Stimulated activated CD8-positive, alpha-beta memory T cell treated with anti-CD3 and anti-CD28 coated beads, Interleukin-12 subunit alpha, Interleukin-12 subunit beta, amount 100 ng/mL, for 24 hours (primary cell): ENCODE data around the gene XPNPEP3.
"Not testable (repeated sequence)": the region's sequence is repeated elsewhere in the genome, so short reads cannot be mapped to it uniquely, and the experiment has no call there.

ENCODE experiments used
- DNase-seq: peaks from one replicate; pipeline ENCODE4 v3.0.0-alpha.2; 2020; ENCODE audit errors: extremely low read depth

The XPNPEP3 gene

DNA sequence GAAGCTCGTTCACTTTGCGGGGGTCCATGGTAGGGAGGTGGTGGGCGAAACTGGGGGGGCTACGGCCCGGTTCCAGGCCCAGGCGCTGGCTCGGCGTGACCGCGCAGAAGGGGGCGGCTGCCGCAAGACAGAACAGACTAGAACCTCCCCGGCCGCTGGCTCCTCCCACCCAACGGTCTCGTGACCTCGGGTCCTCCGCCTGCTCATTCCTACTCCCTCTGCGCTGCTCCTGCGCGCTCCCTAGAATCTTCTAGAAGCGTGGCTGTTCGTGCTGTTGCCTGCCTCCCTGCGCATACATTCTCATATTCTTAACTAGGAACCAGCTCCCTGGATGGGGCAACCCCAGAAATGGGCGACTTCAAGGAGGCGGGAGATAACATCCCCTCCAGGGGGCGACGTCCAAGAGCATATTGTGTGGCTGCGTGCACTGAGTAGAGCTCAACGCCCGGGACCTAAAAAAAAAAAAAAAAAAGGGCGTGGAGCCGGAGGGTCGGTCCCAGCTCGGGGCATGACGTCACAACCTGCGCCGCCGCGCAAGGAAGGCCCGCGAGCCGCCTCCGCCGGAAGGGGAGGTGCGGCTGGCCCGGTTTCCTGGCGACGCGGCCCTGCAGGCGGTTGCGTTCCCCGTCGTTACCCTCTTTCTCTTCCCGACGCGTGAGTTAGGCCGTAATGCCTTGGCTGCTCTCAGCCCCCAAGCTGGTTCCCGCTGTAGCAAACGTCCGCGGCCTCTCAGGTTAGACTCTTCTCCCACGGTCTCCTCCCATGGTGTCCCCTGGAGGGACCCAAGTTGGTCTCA lies at the start of gene XPNPEP3, which contains the start of gene ST13:
TSS of gene XPNPEP3 (plus strand) at position 636 of the 796 bp plus-strand sequence. CDS start at position 670, 34 bp downstream.
TSS of gene ST13 (minus strand) at position 127 of the 796 bp plus-strand sequence. CDS start at position 28, 99 bp downstream.
- DNase-seq = peak; percentile 91

DNA sequence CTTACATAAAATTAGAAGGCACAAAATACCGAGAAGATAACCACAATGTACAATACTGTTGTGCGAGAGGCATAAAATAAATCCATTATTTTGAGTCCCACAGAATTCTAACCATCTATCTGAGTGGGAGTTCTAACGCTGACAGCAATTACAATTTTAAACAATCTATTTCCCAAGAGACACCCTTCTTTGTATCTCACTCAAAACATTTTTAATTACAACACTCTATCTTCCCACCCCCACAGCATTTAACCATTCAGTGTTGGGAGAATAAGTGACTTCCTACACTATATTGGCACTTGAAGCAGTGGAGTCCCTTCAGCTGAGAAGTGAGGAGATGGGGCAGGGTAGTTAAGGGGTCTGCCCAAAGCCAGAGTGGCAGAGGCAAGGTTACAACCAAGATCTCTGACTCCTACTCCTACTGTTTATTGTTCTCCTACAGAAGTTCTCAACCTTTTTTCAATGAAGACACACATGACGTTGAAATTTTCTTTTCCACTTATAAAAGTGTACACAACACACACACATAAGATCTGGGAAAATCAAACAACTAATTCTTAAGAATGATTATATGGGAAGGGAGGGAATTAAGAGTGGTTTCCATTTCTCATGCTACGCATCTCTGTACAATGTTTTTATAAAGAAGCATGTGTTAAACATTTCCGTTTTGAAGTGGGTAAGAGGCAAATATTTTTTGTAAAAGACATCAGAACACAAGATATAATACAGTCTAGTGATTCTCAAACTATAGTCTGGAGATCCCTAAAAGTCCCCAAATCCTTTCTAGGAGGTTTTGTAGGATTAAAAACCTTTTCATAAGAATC lies 48.7 kb upstream of the XPNPEP3 start:
- no peak for DNase-seq

DNA sequence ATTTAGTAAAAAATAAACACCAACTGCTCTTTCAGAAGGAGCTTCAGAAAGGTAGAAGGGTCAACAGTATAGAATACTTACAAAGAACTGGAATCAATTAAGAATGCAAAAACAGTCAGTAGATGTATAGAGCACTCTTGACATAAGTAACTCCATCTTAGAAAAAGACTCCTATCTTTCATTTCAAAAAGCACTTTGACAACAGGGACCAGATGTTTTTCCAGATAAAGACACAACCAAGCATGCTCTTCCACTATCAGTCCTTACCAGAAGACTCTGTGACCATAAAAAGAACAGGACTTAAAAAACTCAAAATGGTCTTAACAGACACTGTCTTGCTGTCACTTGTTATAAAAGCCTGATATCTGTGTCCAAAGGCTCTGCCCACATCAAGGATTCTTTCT lies 43.0 kb upstream of the XPNPEP3 start:
- DNase-seq = no peak

DNA sequence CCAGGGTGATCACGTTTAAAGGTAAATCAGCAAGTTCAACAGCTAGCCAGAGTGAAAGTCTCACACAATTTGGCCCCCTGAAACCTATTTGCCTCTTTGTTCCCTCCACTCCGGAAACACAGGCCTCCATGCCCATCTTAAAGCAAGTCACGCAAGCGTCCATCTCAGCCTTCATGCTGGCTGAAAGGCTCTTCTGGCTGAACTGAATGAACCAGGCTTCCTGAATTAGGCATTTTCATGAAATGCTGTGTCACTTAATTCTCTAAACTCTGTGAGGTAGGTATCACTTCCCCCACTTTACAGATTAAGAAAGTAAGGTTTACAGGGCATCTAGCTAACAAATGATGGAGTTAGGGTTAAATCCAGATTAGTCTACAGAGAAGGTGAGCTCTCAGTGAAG lies 39.2 kb upstream of the XPNPEP3 start:
- DNase-seq = no peak

DNA sequence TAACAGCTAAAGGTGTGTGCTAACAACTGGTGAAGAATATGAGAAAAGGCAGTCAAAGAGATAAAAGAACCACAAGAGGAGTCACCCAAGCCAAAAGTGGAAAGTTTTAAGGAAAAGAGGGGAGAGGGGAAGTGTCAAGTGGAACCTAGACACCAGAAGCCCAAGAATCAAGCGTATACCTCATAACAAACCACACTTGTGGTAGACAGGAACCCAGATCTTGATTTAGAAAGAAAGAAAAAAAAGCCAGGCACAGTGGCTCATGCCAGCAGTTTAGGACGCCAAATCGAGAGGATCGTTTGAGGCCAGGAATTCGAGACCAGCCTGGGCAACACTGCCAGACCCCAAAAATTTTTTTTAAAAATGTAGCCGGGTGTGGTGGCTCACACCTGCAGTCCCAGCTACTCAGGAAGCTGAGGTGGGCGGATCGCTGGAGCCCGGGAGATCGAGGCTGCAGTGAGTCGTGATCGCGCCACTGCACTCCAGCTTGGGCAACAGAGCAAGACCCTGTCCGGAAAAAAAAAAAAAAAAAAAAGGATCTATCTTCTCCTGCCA lies 38.7 kb upstream of the XPNPEP3 start:
- DNase-seq = no peak

DNA sequence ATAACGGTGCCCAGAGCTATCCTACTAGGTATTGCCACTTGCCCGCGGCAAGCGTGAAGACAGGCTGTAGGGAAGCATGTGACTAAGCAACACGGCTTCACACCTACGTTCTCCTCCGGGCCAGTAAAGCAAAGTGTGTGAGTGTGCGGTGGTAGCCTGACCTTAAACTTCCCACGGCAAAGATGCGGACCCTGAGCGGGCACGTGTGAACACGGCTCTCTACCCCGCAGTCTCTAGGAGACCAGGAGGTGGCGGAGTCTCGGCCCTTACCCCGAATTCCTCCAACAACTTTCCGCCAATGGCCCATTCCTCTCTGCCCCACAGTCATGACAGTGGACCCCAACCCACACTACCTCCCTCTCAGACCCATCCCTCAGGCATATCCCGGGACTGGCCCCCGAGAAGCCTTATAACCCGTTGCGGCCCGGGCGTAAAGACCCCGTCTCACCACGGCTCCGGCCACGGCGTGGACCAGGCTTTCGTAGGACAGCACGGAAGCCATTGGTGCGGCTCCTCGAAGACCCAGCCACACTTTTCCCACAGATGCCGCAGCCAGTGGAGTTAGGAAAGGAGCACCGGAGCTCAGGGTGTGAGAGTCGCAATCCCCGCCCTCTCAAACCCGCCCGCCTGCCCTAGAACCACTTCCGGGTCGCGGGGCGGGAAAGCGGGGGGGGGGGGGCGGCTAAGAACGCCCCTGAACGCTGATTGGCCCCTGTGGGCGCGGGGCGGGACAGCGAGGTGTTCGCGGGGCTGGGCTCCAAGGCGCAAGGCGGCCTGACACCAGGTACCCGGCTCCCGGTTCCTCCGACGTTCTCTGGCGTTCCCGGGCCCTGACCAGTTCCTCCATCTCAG lies 38.0 kb upstream of the XPNPEP3 start, which contains the start of gene SLC25A17:
TSS of gene SLC25A17 (minus strand) at position 600 of the 852 bp plus-strand sequence. CDS start at position 502, 98 bp downstream.
- peak; percentile 66 for DNase-seq

DNA sequence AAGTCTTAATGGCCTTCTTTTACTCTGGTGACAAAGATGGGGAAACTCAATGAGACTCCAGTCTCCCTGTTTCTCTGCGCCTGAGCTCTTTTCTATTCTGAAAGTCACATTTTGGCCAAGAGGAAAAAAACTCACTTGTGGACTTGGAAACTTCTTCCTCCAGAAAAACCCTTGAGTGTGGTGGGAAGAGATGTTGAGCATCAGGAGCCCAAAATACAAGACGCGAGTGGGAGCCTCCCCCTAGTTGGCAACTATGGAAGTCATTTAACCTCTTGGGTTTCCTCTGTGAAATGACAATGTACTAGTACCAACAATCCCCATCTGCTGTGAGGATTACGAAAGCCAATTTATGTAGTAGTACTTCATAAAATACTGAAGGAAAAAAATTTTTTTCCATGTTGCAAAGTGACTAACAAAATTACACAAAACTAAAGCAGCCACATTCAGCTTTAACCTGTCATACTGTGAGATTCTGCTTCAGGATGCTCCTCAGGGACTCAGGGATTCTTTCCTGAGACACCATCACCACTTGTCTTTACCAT lies 37.3 kb upstream of the XPNPEP3 start:
- DNase-seq = no peak

DNA sequence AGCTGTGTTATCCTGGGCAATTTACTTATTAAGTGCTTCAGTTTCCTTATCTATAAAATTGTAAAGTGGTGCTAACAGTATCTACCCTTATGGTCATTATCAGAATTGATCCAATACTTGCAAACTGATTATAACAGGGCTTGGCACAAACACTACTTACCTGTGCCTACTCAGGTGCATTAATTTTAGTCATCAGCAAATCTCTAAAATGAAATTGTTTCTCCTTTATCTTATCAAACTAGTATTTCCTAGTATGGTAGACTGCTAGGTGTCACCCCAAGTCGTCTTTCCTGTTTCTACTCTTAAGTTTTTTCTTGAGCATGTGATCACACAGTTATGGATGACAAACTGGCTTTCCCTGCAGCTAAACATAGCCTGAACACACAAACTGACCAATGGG lies 33.5 kb upstream of the XPNPEP3 start:
- DNase-seq = no peak

DNA sequence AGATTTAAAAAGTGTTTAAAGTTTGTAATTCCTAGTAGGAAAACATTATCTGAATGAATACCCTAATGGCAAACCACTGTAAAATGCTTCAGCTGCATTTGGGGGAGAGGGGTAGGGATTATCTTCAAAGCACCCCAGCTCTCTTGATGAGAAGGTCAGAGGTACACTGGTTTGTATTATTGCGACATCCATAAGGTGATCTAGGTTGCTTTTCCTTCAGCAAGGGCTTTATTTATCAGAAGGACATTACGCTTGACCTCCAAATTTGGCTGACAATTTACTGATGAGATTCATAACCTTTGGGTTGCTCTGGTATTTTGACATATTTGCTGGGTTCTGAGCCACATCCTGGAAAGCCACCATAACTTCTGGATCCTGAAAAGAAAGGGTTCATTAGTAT lies 30.7 kb upstream of the XPNPEP3 start:
- not testable (repeated sequence) for DNase-seq

DNA sequence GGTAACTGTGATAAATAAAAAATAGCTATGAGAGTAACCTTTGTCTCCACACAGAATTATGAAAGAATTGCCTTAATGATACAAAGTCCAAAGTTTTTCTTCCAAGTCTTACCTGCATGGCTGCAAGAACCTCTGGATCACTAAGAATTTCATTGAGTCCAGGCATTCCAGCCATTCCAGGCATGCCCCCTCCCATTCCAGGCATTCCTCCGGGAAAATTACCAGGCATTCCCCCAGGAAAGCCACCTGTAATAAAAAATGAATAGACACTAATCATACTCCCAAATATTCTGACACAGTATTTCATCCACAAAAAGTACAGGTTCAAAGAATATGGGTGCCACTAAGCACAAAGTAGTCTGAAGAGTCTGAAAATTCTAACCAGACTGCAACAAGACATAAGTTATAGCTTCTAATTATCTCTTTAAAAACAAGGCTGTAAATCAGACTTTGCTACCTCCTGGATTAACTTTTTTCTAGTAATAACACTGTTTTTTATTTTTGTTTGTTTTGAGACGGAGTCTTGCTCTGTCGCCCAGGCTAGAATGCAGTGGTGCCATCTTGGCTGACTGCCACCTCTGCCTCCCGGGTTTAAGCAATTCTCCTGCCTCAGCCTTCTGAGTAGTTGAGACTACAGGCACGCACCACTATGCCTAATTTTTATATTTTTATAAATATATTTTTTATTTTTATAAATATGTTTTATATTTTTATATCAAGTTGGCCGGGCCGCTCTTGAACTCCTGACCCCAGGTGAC lies 29.8 kb upstream of the XPNPEP3 start:
- no peak for DNase-seq

DNA sequence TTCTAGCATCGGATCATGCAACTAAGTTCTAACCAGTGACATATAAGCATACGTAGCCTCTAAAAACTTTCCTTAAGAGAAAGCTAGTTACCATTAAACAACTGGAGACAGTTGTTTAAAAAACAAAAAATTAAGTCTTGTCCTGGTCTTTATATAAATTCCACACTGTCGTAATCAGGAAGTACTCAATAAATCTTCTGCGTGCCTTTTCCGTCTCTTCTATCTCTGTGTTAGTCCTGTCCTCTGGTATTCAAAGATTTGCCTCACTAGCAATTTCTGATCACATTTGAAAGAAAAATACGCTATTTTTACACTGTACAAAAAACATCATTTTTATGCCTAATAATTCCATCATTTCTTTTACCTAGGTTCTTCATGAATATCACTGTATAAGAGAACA lies 27.8 kb upstream of the XPNPEP3 start:
- no peak for DNase-seq

DNA sequence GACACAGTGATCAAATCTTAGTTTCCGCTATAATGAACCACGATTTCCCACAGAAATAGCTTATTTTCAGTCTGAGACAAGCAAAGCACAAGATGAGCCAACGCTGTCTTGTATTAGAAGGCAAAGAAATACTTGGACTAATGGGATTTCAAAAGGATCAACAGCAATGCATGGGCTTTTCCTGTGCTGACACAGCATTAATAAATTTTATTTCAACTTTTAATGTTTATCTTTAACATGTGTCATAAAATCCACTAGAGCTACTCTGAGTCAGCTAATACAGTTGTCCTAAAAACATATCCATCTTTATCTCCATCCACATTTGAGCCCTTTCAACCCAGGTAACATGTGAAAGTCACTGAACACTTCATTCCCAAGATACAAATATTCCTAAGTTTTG lies 22.3 kb upstream of the XPNPEP3 start:
- no peak for DNase-seq

DNA sequence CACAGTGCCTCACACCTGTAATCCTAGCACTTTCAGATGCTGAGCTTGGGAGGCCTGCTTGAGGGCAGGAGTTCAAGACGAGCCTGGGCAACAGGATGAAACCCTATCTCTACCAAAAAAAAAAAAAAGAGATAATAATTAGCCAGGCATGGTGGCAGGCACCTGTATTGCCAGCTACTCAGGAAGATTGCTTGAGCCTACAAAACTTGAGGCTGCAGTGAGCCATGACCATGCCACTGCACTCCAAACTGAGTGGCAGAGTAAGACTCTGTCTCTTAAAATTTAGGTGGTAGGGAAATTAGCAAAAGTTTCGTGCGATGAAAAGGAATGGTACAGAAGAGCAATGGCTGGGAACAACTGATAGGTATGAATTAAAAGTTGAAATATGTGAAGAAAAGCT lies 18.5 kb upstream of the XPNPEP3 start:
- DNase-seq = no peak

DNA sequence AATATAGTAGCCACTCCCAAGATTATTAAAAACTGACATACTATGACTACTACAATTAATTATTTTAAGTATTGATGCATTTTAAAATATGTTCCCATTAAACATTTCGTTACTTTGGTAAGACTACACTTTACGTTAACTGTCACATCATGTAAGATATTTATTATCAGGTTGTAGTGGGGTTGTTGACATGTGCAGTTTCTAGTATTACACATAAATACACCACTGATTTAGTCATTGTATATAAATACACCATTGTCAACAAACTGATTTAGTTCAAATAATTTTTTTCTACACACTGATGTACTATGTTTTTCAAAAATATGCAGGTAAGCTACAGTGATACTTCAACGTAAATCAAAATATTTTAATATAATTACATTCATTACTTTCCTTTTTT lies 12.0 kb upstream of the XPNPEP3 start:
- no peak for DNase-seq

DNA sequence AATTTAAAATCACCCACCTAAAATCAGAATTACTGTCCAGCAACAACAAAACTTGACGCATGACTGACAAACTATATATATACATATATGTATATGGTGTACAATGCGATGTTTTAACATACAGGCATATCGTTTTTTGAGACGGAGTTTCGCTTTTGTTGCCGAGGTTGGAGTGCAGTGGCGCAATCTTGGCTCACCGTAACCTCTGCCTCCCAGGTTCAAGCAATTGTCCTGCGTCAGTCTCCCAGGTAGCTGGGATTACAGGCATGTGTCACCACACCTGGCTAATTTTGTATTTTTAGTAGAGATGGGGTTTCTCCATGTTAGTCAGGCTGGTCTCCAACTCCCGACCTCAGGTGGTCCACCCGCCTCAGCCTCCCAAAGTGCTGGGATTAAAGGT lies 11.1 kb upstream of the XPNPEP3 start:
- DNase-seq = not testable (repeated sequence)

DNA sequence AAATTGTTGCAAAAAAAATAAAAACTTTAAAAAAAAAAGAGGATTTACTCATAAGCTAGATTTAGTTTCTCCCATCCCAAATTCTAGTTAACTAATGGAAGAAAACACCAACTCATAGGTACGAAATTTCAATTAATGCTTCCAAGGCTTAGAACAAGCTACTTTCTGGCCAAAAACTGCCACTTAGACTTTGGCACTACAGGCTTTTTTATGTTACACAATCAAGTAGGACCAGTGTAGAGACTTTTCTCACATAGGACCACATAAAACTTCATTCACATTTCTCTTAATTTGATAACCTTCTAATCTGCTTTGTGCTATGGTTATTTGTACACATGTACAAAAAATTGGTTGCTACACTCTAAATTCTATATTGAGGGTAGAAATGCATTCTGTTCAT lies 3.6 kb upstream of the XPNPEP3 start:
- DNase-seq = no peak

DNA sequence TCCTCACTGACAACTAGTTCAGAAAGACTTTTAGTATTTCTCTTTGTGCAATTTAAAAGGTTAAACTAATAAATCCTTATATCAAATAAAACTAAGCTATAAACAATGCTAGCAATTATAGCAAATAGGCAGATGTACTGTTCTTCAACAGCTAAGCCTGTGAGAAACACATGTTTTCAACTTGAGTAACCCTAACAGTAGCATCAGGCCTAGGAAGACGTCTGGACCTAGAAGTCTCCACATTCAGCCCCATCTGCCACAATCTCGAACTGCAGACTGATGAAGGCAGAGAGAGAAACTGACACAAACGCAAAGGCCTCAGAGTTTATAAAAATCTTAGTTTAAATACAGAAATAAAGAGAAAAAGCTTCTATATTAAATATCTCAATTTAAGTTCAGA lies 3.0 kb upstream of the XPNPEP3 start:
- DNase-seq = no peak

DNA sequence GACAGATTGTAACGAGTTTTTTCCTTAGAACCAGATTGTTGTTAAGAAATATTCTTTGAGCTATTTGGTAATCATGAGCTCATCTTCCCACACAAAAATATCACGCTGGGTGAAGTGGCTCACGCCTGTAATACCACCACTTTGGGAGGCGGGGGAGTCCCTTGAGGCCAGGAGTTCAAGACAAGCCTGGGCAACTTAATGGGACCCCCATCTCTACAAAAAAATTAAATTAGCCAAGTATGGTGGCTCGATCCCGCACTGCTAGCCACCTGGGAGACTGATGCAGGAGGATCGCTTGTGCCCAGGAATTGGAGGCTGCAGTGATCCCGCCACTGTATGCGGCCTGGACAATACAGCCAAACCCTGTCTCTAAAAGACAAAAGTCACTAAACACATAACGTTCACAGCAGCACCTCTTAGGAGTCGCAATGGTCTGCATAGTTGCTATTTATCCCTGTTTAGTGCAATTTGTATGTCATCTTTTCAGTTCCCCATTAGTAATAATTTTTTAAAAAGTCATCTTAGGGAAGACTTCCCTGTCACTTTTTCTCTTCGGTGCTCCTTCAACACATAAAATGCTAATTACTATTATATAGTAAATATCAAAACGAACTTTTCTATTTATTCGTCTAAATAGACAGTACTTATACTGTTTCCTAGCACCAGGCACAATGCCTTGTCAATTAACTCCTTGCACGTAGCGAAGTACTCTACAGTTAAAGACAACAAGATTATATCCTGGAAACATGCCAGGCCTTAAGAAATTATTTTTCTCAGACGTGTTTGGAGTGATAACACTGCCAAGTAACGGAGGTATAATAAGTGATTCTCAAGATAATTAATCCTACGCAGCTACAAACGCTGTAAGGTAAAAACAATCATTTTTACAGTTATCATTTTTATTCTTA lies 1.6 kb upstream of the XPNPEP3 start:
- DNase-seq = no peak

DNA sequence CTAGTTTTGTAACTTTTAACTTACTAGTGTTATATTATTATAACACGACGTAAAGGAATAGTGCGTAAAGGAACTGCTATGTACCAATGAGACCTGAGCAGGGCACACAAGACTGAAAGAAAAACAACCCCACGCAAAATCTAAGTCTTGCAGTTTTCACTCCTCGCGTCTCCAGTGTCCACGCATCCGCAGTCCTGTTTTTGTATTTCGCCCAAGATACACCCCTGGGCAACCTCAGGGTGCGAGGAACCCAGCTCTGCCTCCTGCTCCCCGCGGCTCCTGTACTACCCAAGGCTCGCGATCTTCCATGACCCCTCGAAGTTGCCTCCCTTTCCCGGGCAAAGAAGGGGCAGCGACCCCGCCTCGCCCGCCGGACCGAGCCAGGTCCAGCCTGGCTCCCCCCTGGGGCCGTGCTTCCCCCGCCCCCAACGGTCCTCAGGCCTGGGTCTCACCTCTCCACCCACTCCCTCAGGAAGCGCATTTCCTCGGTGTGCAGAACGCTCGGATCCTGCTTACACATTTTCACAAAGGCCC lies 902 bp upstream of the XPNPEP3 start:
- DNase-seq = no peak
